Suprapubic skin (tissue), 4 donors: ENCODE measurements around the gene LIN54. TPM values are rescaled to one million over a fixed set of nuclear protein-coding genes. Genes with fewer than 3 reads are reported as not detected.

Experiments used
- DNase-seq, 2 donors: peaks; one replicate each; pipeline ENCODE4 v3.0.0-alpha.2; 2019; ENCODE audit warnings: low spot score in 2 of 2
- H3K27ac ChIP-seq: fragments of 200-600 bp; sonication (generic); one replicate; pipeline ENCODE4 v1.5.1; 2019
- H3K27me3 ChIP-seq: fragments of 200-600 bp; sonication (generic); one replicate; pipeline ENCODE4 v1.5.1; 2019
- H3K36me3 ChIP-seq: fragments of 200-600 bp; sonication (generic); one replicate; pipeline ENCODE4 v1.5.1; 2019
- H3K4me1 ChIP-seq: fragments of 200-600 bp; sonication (generic); one replicate; pipeline ENCODE4 v1.5.1; 2019
- H3K4me3 ChIP-seq: fragments of 200-600 bp; sonication (generic); one replicate; pipeline ENCODE4 v1.5.1; 2019; ENCODE audit warnings: mild to moderate bottlenecking
- H3K9me3 ChIP-seq: fragments of 200-600 bp; sonication (generic); one replicate; pipeline ENCODE4 v1.5.1; 2019
- EP300 ChIP-seq: sonication (generic); formaldehyde crosslinking; IDR thresholded peaks from one replicate; pipeline ENCODE4 v1.6.1; 2017; ENCODE audit warnings: antibody characterized with exemption
- POLR2A ChIP-seq, 2 donors: fragments of 450-650 bp; IDR thresholded peaks; one replicate each; pipeline ENCODE4 v1.6.1; 2017; ENCODE audit warnings: antibody characterized with exemption in 2 of 2, mild to moderate bottlenecking in 2 of 2, moderate library complexity in 2 of 2
- POLR2AphosphoS5 ChIP-seq, 3 donors: sonication (generic); formaldehyde crosslinking; IDR thresholded peaks; one replicate each; pipeline ENCODE4 v1.6.1; 2017; ENCODE audit warnings: antibody characterized with exemption in 3 of 3
- whole genome bisulfite sequencing: methylation state at CpG from one replicate; pipeline ENCODE4 v1.1.5; 2018; 5-methylcytosine and 5-hydroxymethylcytosine counted together
- total RNA-seq, 4 donors: library from RNA; depleted of rRNA; stranded (reverse); fragments of >200 nt; gene quantifications; one replicate each; pipeline ENCODE4 v1.1.0, GENCODE V29; 2016
- TF ChIP-seq, protein P1 (sequence below), 2 donors: fragments of 200-600 bp in 1 of 2; fragments of 450-650 bp in 1 of 2; sonication (generic) in 1 of 2; IDR thresholded peaks; one replicate each; pipeline ENCODE4 v1.5.1; 2016 to 2019; ENCODE audit warnings: antibody characterized with exemption in 2 of 2, mild to moderate bottlenecking in 1 of 2, moderate library complexity in 1 of 2

LIN54 gene
- total RNA-seq, 4 donors from 2014 or later, result 8.6 to 17.4 (median 15.3) TPM

DNA sequence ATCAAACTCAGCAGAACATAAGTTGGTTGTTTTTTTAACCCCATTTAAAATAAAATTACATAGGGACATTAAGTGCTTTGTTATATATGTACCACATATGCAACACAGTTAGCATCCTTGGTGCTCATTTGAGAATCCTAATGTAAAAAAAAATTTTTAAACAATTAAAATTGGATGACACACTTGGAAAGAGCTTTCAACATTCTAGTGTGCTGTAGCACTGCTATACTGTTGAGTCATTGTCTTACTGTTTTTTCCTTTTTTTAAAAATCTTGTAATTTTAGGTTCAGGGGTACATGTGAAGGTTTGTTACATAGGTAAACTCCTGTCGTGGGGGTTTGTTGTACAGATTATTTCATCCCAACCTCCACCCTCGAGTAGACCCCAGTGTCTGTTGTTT lies 97.3 kb downstream of the LIN54 start:
- TF ChIP-seq, protein P1, sequence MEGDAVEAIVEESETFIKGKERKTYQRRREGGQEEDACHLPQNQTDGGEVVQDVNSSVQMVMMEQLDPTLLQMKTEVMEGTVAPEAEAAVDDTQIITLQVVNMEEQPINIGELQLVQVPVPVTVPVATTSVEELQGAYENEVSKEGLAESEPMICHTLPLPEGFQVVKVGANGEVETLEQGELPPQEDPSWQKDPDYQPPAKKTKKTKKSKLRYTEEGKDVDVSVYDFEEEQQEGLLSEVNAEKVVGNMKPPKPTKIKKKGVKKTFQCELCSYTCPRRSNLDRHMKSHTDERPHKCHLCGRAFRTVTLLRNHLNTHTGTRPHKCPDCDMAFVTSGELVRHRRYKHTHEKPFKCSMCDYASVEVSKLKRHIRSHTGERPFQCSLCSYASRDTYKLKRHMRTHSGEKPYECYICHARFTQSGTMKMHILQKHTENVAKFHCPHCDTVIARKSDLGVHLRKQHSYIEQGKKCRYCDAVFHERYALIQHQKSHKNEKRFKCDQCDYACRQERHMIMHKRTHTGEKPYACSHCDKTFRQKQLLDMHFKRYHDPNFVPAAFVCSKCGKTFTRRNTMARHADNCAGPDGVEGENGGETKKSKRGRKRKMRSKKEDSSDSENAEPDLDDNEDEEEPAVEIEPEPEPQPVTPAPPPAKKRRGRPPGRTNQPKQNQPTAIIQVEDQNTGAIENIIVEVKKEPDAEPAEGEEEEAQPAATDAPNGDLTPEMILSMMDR (IDR thresholded peaks at IDR 0.05), result no peak
- TF ChIP-seq EP300 (no peak), POLR2AphosphoS5 (IDR thresholded peaks at IDR 0.05) (no peak), POLR2A (IDR thresholded peaks at IDR 0.05) (no peak)
- WGBS, result 48% methylated on average over 2 of the region's 2 CpGs

GRCh38 chr4:82909326-82909725 lies 101.3 kb downstream of the LIN54 start:
- H3K4me1 ChIP-seq, result no peaks in the 10 kb centered on the region
- H3K27me3 ChIP-seq, result no peaks in the 10 kb centered on the region
- WGBS, result 85% methylated on average over 1 of the region's 1 CpG
- H3K9me3 ChIP-seq, result no peaks in the 10 kb centered on the region
- no peak for TF ChIP-seq POLR2AphosphoS5 (IDR thresholded peaks at IDR 0.05)
- TF ChIP-seq, protein P1 (IDR thresholded peaks at IDR 0.05), result no peak
- no peak for TF ChIP-seq EP300
- TF ChIP-seq POLR2A (IDR thresholded peaks at IDR 0.05), result no peak
- no peak overlapping the region for H3K4me3 ChIP-seq
- peaks cover 17% of the 10 kb centered on the region for H3K36me3 ChIP-seq
- H3K27ac ChIP-seq, result no peak overlapping the region
- DNase-seq, result no peak

More for the DNA sequence above, 97.3 kb downstream of the LIN54 start:
- Histone ChIP-seq H3K36me3 (peaks cover 13% of the 10 kb centered on the region), H3K4me3 (no peak overlapping the region), H3K4me1 (no peaks in the 10 kb centered on the region), H3K27me3 (no peaks in the 10 kb centered on the region), H3K27ac (no peak overlapping the region), H3K9me3 (no peaks in the 10 kb centered on the region)
- DNase-seq, result no peak

DNA sequence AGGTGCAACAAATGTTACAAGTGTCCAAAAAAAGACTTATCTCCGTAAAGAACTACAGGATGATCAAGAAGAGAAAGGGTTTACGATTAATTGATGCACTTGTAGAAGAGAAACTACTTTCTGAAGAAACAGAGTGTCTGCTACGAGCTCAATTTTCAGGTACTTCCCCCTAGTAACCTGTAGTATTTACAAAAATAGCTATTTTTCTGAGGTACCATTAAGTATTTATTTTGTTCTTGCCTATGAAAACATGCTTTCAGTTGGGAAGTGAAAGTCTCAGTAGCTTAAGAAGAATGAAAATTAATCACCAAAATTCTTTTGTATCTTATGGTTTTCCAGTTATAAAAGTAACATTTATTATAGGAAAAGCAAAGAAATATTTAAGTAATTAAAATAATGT lies 104.2 kb downstream of the LIN54 start:
- H3K9me3 ChIP-seq, result no peaks in the 10 kb centered on the region
- no peak overlapping the region for H3K27ac ChIP-seq
- WGBS, result 91% methylated on average over 3 of the region's 3 CpGs

DNA sequence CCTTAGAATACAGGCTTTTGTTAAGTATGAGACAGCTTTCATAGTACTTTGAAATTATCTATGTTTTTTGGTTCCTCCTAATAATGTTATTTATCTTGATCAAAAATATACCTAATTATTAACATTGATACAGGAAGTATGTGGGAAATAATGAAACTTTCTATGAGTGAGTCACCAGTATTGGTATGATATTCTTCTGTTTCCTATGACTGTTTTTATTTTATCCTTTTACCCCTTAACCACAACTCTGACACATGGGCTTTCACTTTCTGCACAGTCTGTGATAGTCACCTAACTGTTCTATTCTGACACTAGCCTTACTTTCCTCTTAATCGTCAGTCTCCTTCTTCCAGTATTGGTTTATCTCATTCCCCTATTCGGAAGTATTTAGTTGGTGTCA lies 105.4 kb downstream of the LIN54 start:
- no peaks in the 10 kb centered on the region for H3K27me3 ChIP-seq
- no peaks in the 10 kb centered on the region for H3K9me3 ChIP-seq
- no peak for TF ChIP-seq POLR2A (IDR thresholded peaks at IDR 0.05)
- TF ChIP-seq EP300, result no peak
- TF ChIP-seq, protein P1 (IDR thresholded peaks at IDR 0.05), result no peak
- no peak for TF ChIP-seq POLR2AphosphoS5 (IDR thresholded peaks at IDR 0.05)
- no peak for DNase-seq
- H3K36me3 ChIP-seq, result peaks cover 17% of the 10 kb centered on the region
- no peak overlapping the region for H3K27ac ChIP-seq
- H3K4me1 ChIP-seq, result peaks cover 10% of the 10 kb centered on the region
- 89% methylated on average over 2 of the region's 2 CpGs for WGBS
- no peak overlapping the region for H3K4me3 ChIP-seq

More for the DNA sequence above, 104.2 kb downstream of the LIN54 start:
- DNase-seq, result no peak
- Histone ChIP-seq H3K4me3 (no peak overlapping the region), H3K27me3 (no peaks in the 10 kb centered on the region), H3K36me3 (peaks cover 17% of the 10 kb centered on the region), H3K4me1 (peaks cover 7% of the 10 kb centered on the region)
- TF ChIP-seq POLR2A (IDR thresholded peaks at IDR 0.05), result no peak
- TF ChIP-seq EP300, result no peak
- TF ChIP-seq POLR2AphosphoS5 (IDR thresholded peaks at IDR 0.05), result no peak
- TF ChIP-seq, protein P1 (IDR thresholded peaks at IDR 0.05), result no peak

DNA sequence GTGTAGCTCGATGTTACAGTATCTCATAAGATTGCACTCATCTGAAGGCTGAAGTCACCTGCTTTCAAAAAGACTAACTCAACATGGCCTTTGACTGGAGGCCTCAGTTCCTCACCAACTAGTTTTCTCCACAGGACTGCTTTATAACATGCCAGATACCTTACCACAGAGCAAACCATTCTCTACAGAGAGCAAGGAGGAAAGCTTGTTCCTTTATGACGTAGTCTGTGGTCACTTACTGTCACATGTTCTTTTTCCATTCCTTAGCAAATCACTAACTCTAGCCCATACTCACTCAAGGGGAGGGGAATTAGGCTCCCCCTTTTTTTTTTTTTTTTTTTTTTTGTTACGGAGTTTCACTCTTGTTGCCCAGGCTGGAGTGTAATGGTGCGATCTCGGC lies 106.9 kb downstream of the LIN54 start:
- TF ChIP-seq EP300, result no peak
- TF ChIP-seq POLR2AphosphoS5 (IDR thresholded peaks at IDR 0.05), result no peak
- TF ChIP-seq POLR2A (IDR thresholded peaks at IDR 0.05), result no peak
- TF ChIP-seq, protein P1 (IDR thresholded peaks at IDR 0.05), result no peak
- Histone ChIP-seq H3K4me1 (peaks cover 21% of the 10 kb centered on the region), H3K36me3 (peaks cover 15% of the 10 kb centered on the region), H3K9me3 (no peaks in the 10 kb centered on the region), H3K27ac (no peak overlapping the region), H3K27me3 (no peaks in the 10 kb centered on the region), H3K4me3 (no peak overlapping the region)
- WGBS, result 93% methylated on average over 5 of the region's 5 CpGs
- DNase-seq, result no peak
